ENCODE results near the gene NCBP2L.

NCBP2L gene

GRCh38 chrX:107776649-107777535 lies 641 bp upstream of the NCBP2L start:
- TF ChIP-seq CTCF (IDR thresholded peaks at IDR 0.05): peak; percentile 55

GRCh38 chrX:107780525-107780924 lies 3.0 kb downstream of the NCBP2L start:
- TF ChIP-seq CTCF (IDR thresholded peaks at IDR 0.05): no peak

- TF ChIP-seq CTCF (IDR thresholded peaks at IDR 0.05): no peak
These were observed 10.3 kb downstream of the NCBP2L start for GRCh38 chrX:107787827-107788226.

- no peak for TF ChIP-seq CTCF (IDR thresholded peaks at IDR 0.05)
These were observed 26.9 kb downstream of the NCBP2L start for GRCh38 chrX:107804427-107804826.

GRCh38 chrX:107805179-107805578 lies 27.6 kb downstream of the NCBP2L start:
- no peak for TF ChIP-seq CTCF (IDR thresholded peaks at IDR 0.05)

- no peak for TF ChIP-seq CTCF (IDR thresholded peaks at IDR 0.05)
These were observed 41.5 kb downstream of the NCBP2L start for GRCh38 chrX:107818900-107819521.

- TF ChIP-seq CTCF (IDR thresholded peaks at IDR 0.05): no peak
These were observed 45.5 kb downstream of the NCBP2L start for GRCh38 chrX:107823042-107823441.
